Measurements from ENCODE around the gene SLIT1. TPM values are rescaled to one million over a fixed set of nuclear protein-coding genes. Genes with fewer than 3 reads are reported as not detected.

The SLIT1 gene
- polyA plus RNA-seq, 3 donors from 2014 or later: 0.07 to 0.36 TPM; not detected in 1

GRCh38 chr10:96960872-96961271 lies 224.9 kb downstream of the SLIT1 start:
- Mint-ChIP-seq H3K27me3 (ENCODE audit: low read depth in 3 of 3) (no peaks in the 10 kb centered on the region), H3K27ac (peak overlapping the region in 1 of 6 donors; percentile 17), H3K4me1 (peaks cover 3 to 7% of the 10 kb centered on the region in 2 donors), H3K4me3 (no peak overlapping the region), H3K9me3 (no peaks in the 10 kb centered on the region), H3K36me3 (peaks cover under 1 to 5% (median 4%) of the 10 kb centered on the region in 3 donors)
- no peak for DNase-seq

GRCh38 chr10:96959733-96960132 lies 226.0 kb downstream of the SLIT1 start:
- H3K36me3 Mint-ChIP-seq: peaks cover 5 to 15% (median 12%) of the 10 kb centered on the region in 3 donors
- H3K9me3 Mint-ChIP-seq: no peaks in the 10 kb centered on the region
- peaks cover 3 to 13% of the 10 kb centered on the region in 2 donors for H3K4me1 Mint-ChIP-seq
- peaks cover 0 to 3% (median 0%) of the 10 kb centered on the region in 3 donors for H3K27me3 Mint-ChIP-seq (ENCODE audit: low read depth in 3 of 3)
- no peak overlapping the region for H3K4me3 Mint-ChIP-seq
- H3K27ac Mint-ChIP-seq: no peak overlapping the region
- no peak for DNase-seq

GRCh38 chr10:96958071-96958470 lies 227.7 kb downstream of the SLIT1 start:
- no peak for DNase-seq
- peaks cover 0 to 3% (median 0%) of the 10 kb centered on the region in 3 donors for H3K27me3 Mint-ChIP-seq (ENCODE audit: low read depth in 3 of 3)
- H3K9me3 Mint-ChIP-seq: no peaks in the 10 kb centered on the region
- no peak overlapping the region for H3K27ac Mint-ChIP-seq
- H3K4me3 Mint-ChIP-seq: no peak overlapping the region
- H3K4me1 Mint-ChIP-seq: peaks cover 3 to 13% of the 10 kb centered on the region in 2 donors
- peaks cover 5 to 15% (median 12%) of the 10 kb centered on the region in 3 donors for H3K36me3 Mint-ChIP-seq

GRCh38 chr10:96955794-96956193 lies 230.0 kb downstream of the SLIT1 start:
- H3K4me1 Mint-ChIP-seq: peaks cover under 1 to 13% of the 10 kb centered on the region in 2 donors
- H3K4me3 Mint-ChIP-seq: no peak overlapping the region
- H3K9me3 Mint-ChIP-seq: no peaks in the 10 kb centered on the region
- peaks cover 5 to 21% (median 12%) of the 10 kb centered on the region in 3 donors for H3K36me3 Mint-ChIP-seq
- H3K27ac Mint-ChIP-seq: no peak overlapping the region
- DNase-seq: no peak
- peaks cover 0 to 3% (median 0%) of the 10 kb centered on the region in 3 donors for H3K27me3 Mint-ChIP-seq (ENCODE audit: low read depth in 3 of 3)

DNA sequence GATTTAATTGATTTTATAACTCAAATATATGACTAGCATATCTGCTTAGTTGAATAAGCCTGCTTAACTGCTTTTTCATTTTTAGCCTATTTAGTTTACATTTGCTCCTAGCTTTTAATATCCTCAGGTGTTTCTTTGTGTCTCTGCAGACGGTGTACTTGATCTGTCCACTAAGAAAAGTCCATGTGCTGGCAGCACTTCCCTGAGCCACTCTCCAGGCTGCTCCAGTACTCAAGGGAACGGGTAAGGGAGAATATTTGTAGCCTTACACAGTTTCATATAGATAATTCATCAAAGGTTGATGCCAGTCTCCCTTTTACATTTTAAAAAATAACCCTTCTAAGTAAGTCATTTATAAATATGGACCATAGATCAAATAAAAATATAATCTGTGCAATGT lies 233.8 kb downstream of the SLIT1 start:
- Mint-ChIP-seq H3K9me3 (no peaks in the 10 kb centered on the region), H3K27me3 (ENCODE audit: low read depth in 3 of 3) (peaks cover 0 to 3% (median 0%) of the 10 kb centered on the region in 3 donors), H3K4me3 (no peak overlapping the region), H3K27ac (no peak overlapping the region), H3K36me3 (peaks cover 5 to 24% (median 9%) of the 10 kb centered on the region in 3 donors), H3K4me1 (peaks cover 11 to 33% of the 10 kb centered on the region in 2 donors)
- DNase-seq: no peak

GRCh38 chr10:96949039-96949683 lies 236.6 kb downstream of the SLIT1 start:
- Mint-ChIP-seq H3K4me1 (peaks cover 19 to 43% of the 10 kb centered on the region in 2 donors), H3K9me3 (no peaks in the 10 kb centered on the region), H3K4me3 (no peak overlapping the region), H3K36me3 (peaks cover 6 to 18% (median 6%) of the 10 kb centered on the region in 3 donors), H3K27me3 (ENCODE audit: low read depth in 3 of 3) (no peaks in the 10 kb centered on the region), H3K27ac (no peak overlapping the region)
- DNase-seq: no peak

Other genes with a start within 250 kb of the SLIT1 start
- 1 to 10 TPM; 4.9 to 8.2 (median 6.7) TPM for gene ARHGAP19, start 106.7 kb upstream of the SLIT1 start, polyA plus RNA-seq
- gene FRAT1, start 133.3 kb upstream of the SLIT1 start, polyA plus RNA-seq: 10 to 100 TPM in 1 of 3 donors, 1 to 10 TPM in 2; 8.0 to 15.2 (median 8.1) TPM
- 10 to 100 TPM; 11.5 to 22.5 (median 15.9) TPM for gene FRAT2, start 148.8 kb upstream of the SLIT1 start, polyA plus RNA-seq
- gene RRP12, start 215.4 kb upstream of the SLIT1 start, polyA plus RNA-seq: 1 to 10 TPM; 4.6 to 8.5 (median 7.0) TPM
- 100 to 1,000 TPM; 315 to 415 (median 316) TPM for gene PGAM1, start 240.2 kb upstream of the SLIT1 start, polyA plus RNA-seq

Data from immature natural killer cell (primary cell).